Neural progenitor cell (in vitro differentiated cells): ENCODE data around the gene STRN4. TPM values are rescaled to one million over a fixed set of nuclear protein-coding genes. Genes with fewer than 3 reads are reported as not detected.
A peak's percentile ranks its signal among the peaks of the same experiment; 100 is the strongest.

Experiments used
- DNase-seq: peaks from one replicate; pipeline ENCODE4 v3.0.0-alpha.2; 2016; ENCODE audit warnings: low spot score
- H2AFZ ChIP-seq: fragments of 200-600 bp; sonication (generic); replicated peaks from 2 replicates; pipeline ENCODE4 v1.6.1; 2016; ENCODE audit warnings: antibody characterized with exemption
- H3F3A ChIP-seq: fragments of 200-600 bp; sonication (generic); 2 replicates; pipeline ENCODE4 v1.6.1; 2016; ENCODE audit warnings: antibody characterized with exemption, low read depth
- H3K27ac ChIP-seq: fragments of 200-600 bp; sonication (generic); 2 replicates; pipeline ENCODE4 v1.5.1; 2016; ENCODE audit warnings: mild to moderate bottlenecking
- H3K27me3 ChIP-seq: fragments of 200-600 bp; sonication (generic); 2 replicates; pipeline ENCODE4 v1.6.1; 2016; ENCODE audit warnings: mild to moderate bottlenecking, moderate library complexity
- H3K36me3 ChIP-seq: fragments of 200-600 bp; sonication (generic); 2 replicates; pipeline ENCODE4 v1.5.1; 2016
- H3K4me1 ChIP-seq: fragments of 200-600 bp; sonication (generic); 2 replicates; pipeline ENCODE4 v1.6.1; 2016; ENCODE audit warnings: mixed run types
- H3K4me2 ChIP-seq: fragments of 200-600 bp; sonication (generic); 2 replicates; pipeline ENCODE4 v1.6.1; 2016
- H3K4me3 ChIP-seq: fragments of 200-600 bp; sonication (generic); 2 replicates; pipeline ENCODE4 v1.5.1; 2016
- H3K79me2 ChIP-seq: fragments of 200-600 bp; sonication (generic); 2 replicates; pipeline ENCODE4 v1.6.1; 2016; ENCODE audit warnings: low read depth
- H3K9ac ChIP-seq: fragments of 200-600 bp; sonication (generic); 2 replicates; pipeline ENCODE4 v1.6.1; 2016
- H3K9me3 ChIP-seq: fragments of 200-600 bp; sonication (generic); 2 replicates; pipeline ENCODE4 v1.5.1; 2016; ENCODE audit warnings: low read depth
- H4K20me1 ChIP-seq: fragments of 200-600 bp; sonication (generic); 2 replicates; pipeline ENCODE4 v1.6.1; 2016; ENCODE audit warnings: low read depth
- H3K27ac Mint-ChIP-seq: 3 replicates; pipeline ENCODE4 v1.8.0; 2021; ENCODE audit warnings: mixed read lengths
- H3K27me3 Mint-ChIP-seq: 2 replicates; pipeline ENCODE4 v1.8.0; 2022; ENCODE audit warnings: low read depth, mild to moderate bottlenecking, inconsistent platforms, moderate library complexity, mixed read lengths; ENCODE audit not compliant: insufficient read depth
- H3K36me3 Mint-ChIP-seq: 3 replicates; pipeline ENCODE4 v1.8.0; 2021; ENCODE audit warnings: mixed read lengths
- H3K4me1 Mint-ChIP-seq: 3 replicates; pipeline ENCODE4 v1.8.0; 2021; ENCODE audit warnings: mixed read lengths
- H3K4me3 Mint-ChIP-seq: 3 replicates; pipeline ENCODE4 v1.8.0; 2021; ENCODE audit warnings: mild to moderate bottlenecking, moderate library complexity, mixed read lengths
- H3K9me3 Mint-ChIP-seq: 3 replicates; pipeline ENCODE4 v1.8.0; 2020; ENCODE audit warnings: mixed read lengths
- EZH2 ChIP-seq: fragments of 200-600 bp; sonication (generic); IDR thresholded peaks from 2 replicates; pipeline ENCODE4 v1.6.1; 2017; ENCODE audit warnings: antibody characterized with exemption, mild to moderate bottlenecking, moderate library complexity
- EZH2phosphoT487 ChIP-seq: fragments of 200-600 bp; sonication (generic); IDR thresholded peaks from 2 replicates; pipeline ENCODE4 v1.6.1; 2017; ENCODE audit warnings: antibody characterized with exemption
- microRNA counts: library from miRNA; unstranded; fragments of <30 nt; microRNA quantifications from one replicate; lab custom pipeline; 2016
- microRNA-seq: library from miRNA; unstranded; fragments of <30 nt; microRNA quantifications from one replicate; pipeline ENCODE4, GENCODE V29; 2016
- small RNA-seq: library from RNA; depleted of rRNA; stranded (forward); fragments of <200 nt; gene quantifications from one replicate; pipeline ENCODE3, GENCODE V24; 2015
- total RNA-seq: library from RNA; depleted of rRNA; stranded (reverse); fragments of >200 nt; gene quantifications from 2 replicates; pipeline ENCODE4 v1.2.3, GENCODE V29; 2015; ENCODE audit warnings: low replicate concordance
- TF ChIP-seq, protein P1 (sequence below): fragments of 200-600 bp; sonication (generic); IDR thresholded peaks from 2 replicates; pipeline ENCODE4 v1.5.1; 2017; ENCODE audit warnings: antibody characterized with exemption, mild to moderate bottlenecking

The STRN4 gene
- total RNA-seq, 1 donor from 2014 or later = 54.1 TPM

DNA sequence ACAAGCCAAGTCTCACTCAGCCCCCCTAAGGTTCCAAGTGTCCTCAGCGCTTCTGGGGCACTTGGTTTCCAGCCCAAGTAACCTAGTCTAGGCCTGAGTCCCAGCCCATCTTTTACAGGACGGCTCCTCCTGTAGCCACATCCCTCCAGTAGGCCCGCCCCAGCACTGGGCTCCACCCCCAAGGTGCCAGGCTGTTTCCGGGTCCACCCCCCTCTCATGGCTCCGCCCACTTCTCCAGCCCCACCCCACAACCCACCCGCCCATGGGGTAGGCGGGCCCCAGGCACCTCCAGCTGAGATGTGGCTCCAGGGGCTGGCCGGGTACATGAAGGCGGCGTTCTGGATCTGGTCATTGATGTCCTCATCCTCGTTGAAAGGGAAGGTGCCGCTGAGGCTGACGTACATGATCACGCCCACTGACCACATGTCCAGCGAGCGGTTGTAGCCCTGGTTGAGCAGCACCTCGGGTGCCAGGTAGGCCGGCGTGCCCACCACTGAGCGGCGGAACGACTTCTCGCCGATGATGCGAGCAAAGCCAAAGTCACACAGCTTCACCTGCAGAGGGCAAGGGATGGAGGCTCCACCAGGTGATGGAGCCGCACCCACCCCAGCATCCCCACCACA, 68.0 kb downstream of the STRN4 start:
- H3K27ac ChIP-seq = no peak overlapping the region
- H3K4me2 ChIP-seq = no peak overlapping the region
- H3K36me3 ChIP-seq = no peaks in the 10 kb centered on the region
- DNase-seq = peak; percentile 46
- no peaks in the 10 kb centered on the region for H3K4me1 Mint-ChIP-seq
- H3K9ac ChIP-seq = no peak overlapping the region
- peaks cover 23% of the 10 kb centered on the region for H3K36me3 Mint-ChIP-seq
- no peaks in the 10 kb centered on the region for H3K27me3 ChIP-seq
- H3K27me3 Mint-ChIP-seq = peaks cover 6% of the 10 kb centered on the region
- no peak overlapping the region for H3K27ac Mint-ChIP-seq
- peaks cover 7% of the 10 kb centered on the region for H4K20me1 ChIP-seq
- H3K9me3 ChIP-seq = no peaks in the 10 kb centered on the region
- H3K9me3 Mint-ChIP-seq = no peaks in the 10 kb centered on the region
- H3K4me1 ChIP-seq = no peaks in the 10 kb centered on the region
- no peaks in the 10 kb centered on the region for H3F3A ChIP-seq
- H3K4me3 Mint-ChIP-seq = no peak overlapping the region
- TF ChIP-seq, protein P1, sequence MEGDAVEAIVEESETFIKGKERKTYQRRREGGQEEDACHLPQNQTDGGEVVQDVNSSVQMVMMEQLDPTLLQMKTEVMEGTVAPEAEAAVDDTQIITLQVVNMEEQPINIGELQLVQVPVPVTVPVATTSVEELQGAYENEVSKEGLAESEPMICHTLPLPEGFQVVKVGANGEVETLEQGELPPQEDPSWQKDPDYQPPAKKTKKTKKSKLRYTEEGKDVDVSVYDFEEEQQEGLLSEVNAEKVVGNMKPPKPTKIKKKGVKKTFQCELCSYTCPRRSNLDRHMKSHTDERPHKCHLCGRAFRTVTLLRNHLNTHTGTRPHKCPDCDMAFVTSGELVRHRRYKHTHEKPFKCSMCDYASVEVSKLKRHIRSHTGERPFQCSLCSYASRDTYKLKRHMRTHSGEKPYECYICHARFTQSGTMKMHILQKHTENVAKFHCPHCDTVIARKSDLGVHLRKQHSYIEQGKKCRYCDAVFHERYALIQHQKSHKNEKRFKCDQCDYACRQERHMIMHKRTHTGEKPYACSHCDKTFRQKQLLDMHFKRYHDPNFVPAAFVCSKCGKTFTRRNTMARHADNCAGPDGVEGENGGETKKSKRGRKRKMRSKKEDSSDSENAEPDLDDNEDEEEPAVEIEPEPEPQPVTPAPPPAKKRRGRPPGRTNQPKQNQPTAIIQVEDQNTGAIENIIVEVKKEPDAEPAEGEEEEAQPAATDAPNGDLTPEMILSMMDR = no peak
- TF ChIP-seq EZH2phosphoT487 (no peak), EZH2 (no peak)
- H2AFZ ChIP-seq = no peak overlapping the region
- H3K4me3 ChIP-seq = no peak overlapping the region
- no peaks in the 10 kb centered on the region for H3K79me2 ChIP-seq

DNA sequence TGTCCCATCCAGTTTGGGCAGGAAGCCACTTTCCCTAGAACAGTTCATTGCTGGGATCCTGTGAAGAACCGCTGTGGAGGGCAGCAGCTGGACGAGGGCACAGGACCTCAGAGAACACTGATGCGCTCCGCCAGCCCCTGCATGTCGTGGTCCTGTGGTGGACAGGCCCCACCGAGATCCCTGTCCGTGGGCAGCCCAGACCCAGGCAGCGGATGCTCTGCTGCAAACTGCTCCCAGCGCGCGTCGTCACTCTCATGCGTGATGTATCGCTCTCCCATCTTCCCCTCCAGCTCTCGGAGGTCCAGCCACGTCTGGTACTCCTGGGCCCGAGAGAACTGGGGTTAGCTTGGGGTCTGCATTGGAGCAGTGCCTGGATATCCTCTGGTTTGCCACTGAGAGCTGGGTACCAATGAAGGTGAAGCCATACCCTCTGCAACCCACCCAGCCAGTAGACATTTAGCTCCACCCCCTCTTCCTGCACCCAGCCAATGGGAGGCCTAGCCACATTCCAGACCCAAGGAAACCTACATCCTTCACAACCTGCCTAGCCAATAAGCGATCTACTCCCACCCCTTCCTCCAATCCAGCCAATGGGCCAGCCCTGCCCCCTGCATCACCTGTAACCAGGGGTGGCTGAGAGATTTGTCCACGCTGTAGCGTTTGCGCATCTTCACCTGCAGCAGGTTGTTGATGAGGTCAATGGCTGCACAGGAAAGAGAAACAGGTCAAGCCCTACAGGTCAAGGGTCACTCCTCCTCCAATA, 71.7 kb downstream of the STRN4 start:
- no peak overlapping the region for H3K27ac Mint-ChIP-seq
- Histone ChIP-seq H3K27me3 (no peaks in the 10 kb centered on the region), H3K27ac (no peak overlapping the region), H2AFZ (no peak overlapping the region), H3K4me1 (no peaks in the 10 kb centered on the region), H3F3A (no peaks in the 10 kb centered on the region), H3K4me2 (no peak overlapping the region), H3K9me3 (no peaks in the 10 kb centered on the region), H3K36me3 (no peaks in the 10 kb centered on the region), H3K9ac (no peak overlapping the region), H3K4me3 (no peak overlapping the region), H3K79me2 (no peaks in the 10 kb centered on the region), H4K20me1 (peaks cover 7% of the 10 kb centered on the region)
- H3K9me3 Mint-ChIP-seq = no peaks in the 10 kb centered on the region
- no peaks in the 10 kb centered on the region for H3K4me1 Mint-ChIP-seq
- no peak for TF ChIP-seq EZH2
- no peak for TF ChIP-seq EZH2phosphoT487
- TF ChIP-seq, protein P1 = no peak
- DNase-seq = peak; percentile 66
- no peak overlapping the region for H3K4me3 Mint-ChIP-seq
- peaks cover 20% of the 10 kb centered on the region for H3K36me3 Mint-ChIP-seq
- H3K27me3 Mint-ChIP-seq = peaks cover 2% of the 10 kb centered on the region

DNA sequence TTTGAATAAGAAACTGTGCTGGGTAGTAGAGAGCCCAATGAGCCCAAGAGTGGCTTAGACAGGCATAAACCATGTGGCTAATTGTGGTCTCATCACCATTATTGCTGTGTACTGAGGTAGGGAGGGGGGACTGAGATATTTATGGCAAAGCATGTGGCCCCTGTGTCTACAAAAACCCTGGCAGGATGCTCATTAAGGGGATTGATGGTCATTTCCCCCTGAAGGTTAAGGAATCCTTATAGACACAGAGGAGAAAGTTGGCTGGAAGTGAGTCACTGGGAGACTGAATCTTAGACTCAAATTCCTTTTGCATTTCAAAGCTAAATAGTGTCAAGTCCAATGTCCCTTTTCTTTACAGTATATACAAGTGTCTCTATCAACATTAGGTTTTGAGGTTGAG, 75.4 kb downstream of the STRN4 start:
- Mint-ChIP-seq H3K4me3 (no peak overlapping the region), H3K36me3 (peaks cover 12% of the 10 kb centered on the region), H3K27ac (no peak overlapping the region), H3K4me1 (no peaks in the 10 kb centered on the region), H3K9me3 (no peaks in the 10 kb centered on the region), H3K27me3 (peaks cover 5% of the 10 kb centered on the region)
- Histone ChIP-seq H3K4me2 (no peak overlapping the region), H3K4me1 (no peaks in the 10 kb centered on the region), H3K79me2 (no peaks in the 10 kb centered on the region), H3K27me3 (no peaks in the 10 kb centered on the region), H3K36me3 (no peaks in the 10 kb centered on the region), H4K20me1 (no peaks in the 10 kb centered on the region), H3K4me3 (no peak overlapping the region), H3K27ac (no peak overlapping the region), H3F3A (no peaks in the 10 kb centered on the region), H3K9me3 (no peaks in the 10 kb centered on the region), H2AFZ (no peak overlapping the region), H3K9ac (no peak overlapping the region)
- TF ChIP-seq, protein P1 = no peak
- TF ChIP-seq EZH2phosphoT487 = no peak
- no peak for TF ChIP-seq EZH2
- no peak for DNase-seq

MicroRNAs encoded within 50 kb of the gene (microRNA counts, 767-probe panel; counts per million panel counts)
- 460 counts per million, percentile 90 among the panel's probes with 10 or more counts for microRNA hsa-miR-320e (lab: Ali Mortazavi, UCI)

Small RNAs within 50 kb of the gene (microRNA-seq; reads per million reads assigned to microRNA genes)
- 1.6 reads per million for gene MIR320E

Small RNAs within 50 kb of the gene (small RNA-seq; reads per million reads assigned to genes)
- not detected for gene MIR320E
- gene RF00019 = not detected
- gene RN7SL364P = 2.0 reads per million, percentile 88 among the genes with 10 or more reads in this experiment

Other genes starting within 250 kb of the STRN4 start
- gene CALM3, start 145.1 kb downstream of the STRN4 start, total RNA-seq = 373 and 403 TPM in 2 replicates
- gene PTGIR, start 121.4 kb downstream of the STRN4 start, total RNA-seq = not detected in 2 replicates
- gene GNG8, start 110.2 kb downstream of the STRN4 start, total RNA-seq = not detected in 2 replicates
- 0.75 and 2.2 TPM in 2 replicates for gene DACT3, start 85.3 kb downstream of the STRN4 start, total RNA-seq
- 14.9 and 22.2 TPM in 2 replicates for gene PRKD2, start 29.3 kb downstream of the STRN4 start, total RNA-seq
- gene FKRP, start 393 bp downstream of the STRN4 start, total RNA-seq = 18.6 and 40.5 TPM in 2 replicates
- 39.5 and 81.6 TPM in 2 replicates for gene SLC1A5, start 42.1 kb upstream of the STRN4 start, total RNA-seq
- 104 and 120 TPM in 2 replicates for gene AP2S1, start 104.4 kb upstream of the STRN4 start, total RNA-seq
- 38.4 and 43.3 TPM in 2 replicates for gene ARHGAP35, start 114.5 kb upstream of the STRN4 start, total RNA-seq